HepG2 (cell line): ENCODE data around the gene CMTM2. TPM values are rescaled to one million over a fixed set of nuclear protein-coding genes. Genes with fewer than 3 reads are reported as not detected.

Experiments used
- DR1 ChIP-seq: sonication (generic); formaldehyde crosslinking; IDR thresholded peaks from 2 replicates; pipeline ENCODE4 v1.8.0; 2021; ENCODE audit warnings: mild to moderate bottlenecking, missing genetic modification reagents, inconsistent platforms
- ELF1 ChIP-seq: sonication (generic); formaldehyde crosslinking; IDR thresholded peaks from 2 replicates; pipeline ENCODE4 v1.4.0; 2020; ENCODE audit warnings: missing genetic modification reagents
- GATAD2A ChIP-seq: IDR thresholded peaks from 2 replicates; pipeline ENCODE4 v1.6.1; 2016
- MBNL3 ChIP-seq: fragments of 250-450 bp; sonication (Bioruptor Pico); conservative IDR thresholded peaks from 2 replicates; pipeline ENCODE4 v1.8.0; 2022; ENCODE audit warnings: mild to moderate bottlenecking, inconsistent platforms
- NCOA2 ChIP-seq: sonication (generic); formaldehyde crosslinking; IDR thresholded peaks from 2 replicates; pipeline ENCODE4 v1.8.0; 2022; ENCODE audit warnings: inconsistent platforms
- SATB2 ChIP-seq: sonication (generic); formaldehyde crosslinking; IDR thresholded peaks from 2 replicates; pipeline ENCODE4 v1.5.0; 2020; ENCODE audit warnings: missing genetic modification reagents
- ZBTB1 ChIP-seq: sonication (generic); formaldehyde crosslinking; IDR thresholded peaks from 2 replicates; pipeline ENCODE4 v1.4.0; 2020; ENCODE audit warnings: missing genetic modification reagents, borderline replicate concordance
- ZEB1 ChIP-seq: IDR thresholded peaks from 2 replicates; pipeline ENCODE4 v1.6.1; 2012; ENCODE audit warnings: mild to moderate bottlenecking, low read depth, inconsistent platforms; ENCODE audit not compliant: insufficient replicate concordance
- ZNF572 ChIP-seq: sonication (generic); formaldehyde crosslinking; IDR thresholded peaks from 2 replicates; pipeline ENCODE4 v1.5.1; 2020; ENCODE audit warnings: mild to moderate bottlenecking, missing genetic modification reagents
- ZNF879 ChIP-seq: sonication (generic); formaldehyde crosslinking; IDR thresholded peaks from 2 replicates; pipeline ENCODE4 v1.8.1; 2023; ENCODE audit warnings: missing genetic modification reagents
- polyA plus RNA-seq, 8 experiments: library from polyadenylated mRNA; depleted of rRNA in 3 of 8; stranded (reverse) in 7 of 8; unstranded in 1 of 8; fragments of >200 nt; fragmentation: Illumina TruSeq in 4 of 8; extraction: Trizol in 4 of 8; gene quantifications; 2 replicates each; pipeline versions ENCODE4 v1.2.1 to v1.2.3, GENCODE V29; 2011 to 2016; ENCODE audit warnings: low read depth in 4 of 8, missing spikeins in 1 of 8, mixed read lengths in 1 of 8; ENCODE audit not compliant: insufficient read depth in 1 of 8
- total RNA-seq, 5 experiments: library from RNA; depleted of rRNA; stranded (reverse); fragments of >200 nt; fragmentation: Illumina TruSeq; extraction: Trizol; gene quantifications; 2 replicates each; pipeline ENCODE4 v1.2.3, GENCODE V29; 2016; ENCODE audit warnings: low read depth in 1 of 5
- TF ChIP-seq, protein P1 (sequence below): sonication (generic); formaldehyde crosslinking; IDR thresholded peaks from 2 replicates; pipeline ENCODE4 v1.4.0; 2020; ENCODE audit warnings: missing genetic modification reagents
- TF ChIP-seq, protein P2 (sequence below): sonication (generic); formaldehyde crosslinking; IDR thresholded peaks from 2 replicates; pipeline ENCODE4 v1.5.1; 2020; ENCODE audit warnings: mild to moderate bottlenecking, missing genetic modification reagents, borderline replicate concordance
- TF ChIP-seq, protein P3 (sequence below): sonication (generic); formaldehyde crosslinking; IDR thresholded peaks from 2 replicates; pipeline ENCODE4 v1.4.0; 2020; ENCODE audit warnings: mild to moderate bottlenecking, missing genetic modification reagents
- TF ChIP-seq, protein P4 (sequence below): sonication (generic); formaldehyde crosslinking; IDR thresholded peaks from 2 replicates; pipeline ENCODE4 v1.4.0; 2020; ENCODE audit warnings: low read depth, mild to moderate bottlenecking, missing genetic modification reagents

The CMTM2 gene
- total and polyA plus RNA-seq, 2 of the 13 experiments (the other 11 are each of a cell fraction or from before 2014, with no cell fraction given), result not detected

GRCh38 chr16:66549284-66550131 is 29.8 kb upstream of the CMTM2 start, which contains the start of gene TK2 (continued):
- TF ChIP-seq, protein P1, sequence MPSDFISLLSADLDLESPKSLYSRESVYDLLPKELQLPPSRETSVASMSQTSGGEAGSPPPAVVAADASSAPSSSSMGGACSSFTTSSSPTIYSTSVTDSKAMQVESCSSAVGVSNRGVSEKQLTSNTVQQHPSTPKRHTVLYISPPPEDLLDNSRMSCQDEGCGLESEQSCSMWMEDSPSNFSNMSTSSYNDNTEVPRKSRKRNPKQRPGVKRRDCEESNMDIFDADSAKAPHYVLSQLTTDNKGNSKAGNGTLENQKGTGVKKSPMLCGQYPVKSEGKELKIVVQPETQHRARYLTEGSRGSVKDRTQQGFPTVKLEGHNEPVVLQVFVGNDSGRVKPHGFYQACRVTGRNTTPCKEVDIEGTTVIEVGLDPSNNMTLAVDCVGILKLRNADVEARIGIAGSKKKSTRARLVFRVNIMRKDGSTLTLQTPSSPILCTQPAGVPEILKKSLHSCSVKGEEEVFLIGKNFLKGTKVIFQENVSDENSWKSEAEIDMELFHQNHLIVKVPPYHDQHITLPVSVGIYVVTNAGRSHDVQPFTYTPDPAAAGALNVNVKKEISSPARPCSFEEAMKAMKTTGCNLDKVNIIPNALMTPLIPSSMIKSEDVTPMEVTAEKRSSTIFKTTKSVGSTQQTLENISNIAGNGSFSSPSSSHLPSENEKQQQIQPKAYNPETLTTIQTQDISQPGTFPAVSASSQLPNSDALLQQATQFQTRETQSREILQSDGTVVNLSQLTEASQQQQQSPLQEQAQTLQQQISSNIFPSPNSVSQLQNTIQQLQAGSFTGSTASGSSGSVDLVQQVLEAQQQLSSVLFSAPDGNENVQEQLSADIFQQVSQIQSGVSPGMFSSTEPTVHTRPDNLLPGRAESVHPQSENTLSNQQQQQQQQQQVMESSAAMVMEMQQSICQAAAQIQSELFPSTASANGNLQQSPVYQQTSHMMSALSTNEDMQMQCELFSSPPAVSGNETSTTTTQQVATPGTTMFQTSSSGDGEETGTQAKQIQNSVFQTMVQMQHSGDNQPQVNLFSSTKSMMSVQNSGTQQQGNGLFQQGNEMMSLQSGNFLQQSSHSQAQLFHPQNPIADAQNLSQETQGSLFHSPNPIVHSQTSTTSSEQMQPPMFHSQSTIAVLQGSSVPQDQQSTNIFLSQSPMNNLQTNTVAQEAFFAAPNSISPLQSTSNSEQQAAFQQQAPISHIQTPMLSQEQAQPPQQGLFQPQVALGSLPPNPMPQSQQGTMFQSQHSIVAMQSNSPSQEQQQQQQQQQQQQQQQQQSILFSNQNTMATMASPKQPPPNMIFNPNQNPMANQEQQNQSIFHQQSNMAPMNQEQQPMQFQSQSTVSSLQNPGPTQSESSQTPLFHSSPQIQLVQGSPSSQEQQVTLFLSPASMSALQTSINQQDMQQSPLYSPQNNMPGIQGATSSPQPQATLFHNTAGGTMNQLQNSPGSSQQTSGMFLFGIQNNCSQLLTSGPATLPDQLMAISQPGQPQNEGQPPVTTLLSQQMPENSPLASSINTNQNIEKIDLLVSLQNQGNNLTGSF, result peak; percentile 67; the same call in 1 of the 2 replicates
- TF ChIP-seq ZEB1 (no peak), MBNL3 (CRISPR knock-in tag) (no peak), ZNF572 (0 out of 2 replicates have a peak, but pooled peaks have one; percentile 78), NCOA2 (0 out of 2 replicates have a peak, but pooled peaks have one; percentile 10), ELF1 (peak; percentile 44), DR1 (CRISPR knock-in tag) (peak; percentile 61; the same call in 1 of the 2 replicates), SATB2 (CRISPR knock-in tag) (0 out of 2 replicates have a peak, but pooled peaks have one; percentile 17), ZBTB1 (CRISPR knock-in tag) (no peak), ZNF879 (no peak), GATAD2A (CRISPR knock-in tag) (0 out of 2 replicates have a peak, but pooled peaks have one; percentile 12)
- TF ChIP-seq, protein P2, sequence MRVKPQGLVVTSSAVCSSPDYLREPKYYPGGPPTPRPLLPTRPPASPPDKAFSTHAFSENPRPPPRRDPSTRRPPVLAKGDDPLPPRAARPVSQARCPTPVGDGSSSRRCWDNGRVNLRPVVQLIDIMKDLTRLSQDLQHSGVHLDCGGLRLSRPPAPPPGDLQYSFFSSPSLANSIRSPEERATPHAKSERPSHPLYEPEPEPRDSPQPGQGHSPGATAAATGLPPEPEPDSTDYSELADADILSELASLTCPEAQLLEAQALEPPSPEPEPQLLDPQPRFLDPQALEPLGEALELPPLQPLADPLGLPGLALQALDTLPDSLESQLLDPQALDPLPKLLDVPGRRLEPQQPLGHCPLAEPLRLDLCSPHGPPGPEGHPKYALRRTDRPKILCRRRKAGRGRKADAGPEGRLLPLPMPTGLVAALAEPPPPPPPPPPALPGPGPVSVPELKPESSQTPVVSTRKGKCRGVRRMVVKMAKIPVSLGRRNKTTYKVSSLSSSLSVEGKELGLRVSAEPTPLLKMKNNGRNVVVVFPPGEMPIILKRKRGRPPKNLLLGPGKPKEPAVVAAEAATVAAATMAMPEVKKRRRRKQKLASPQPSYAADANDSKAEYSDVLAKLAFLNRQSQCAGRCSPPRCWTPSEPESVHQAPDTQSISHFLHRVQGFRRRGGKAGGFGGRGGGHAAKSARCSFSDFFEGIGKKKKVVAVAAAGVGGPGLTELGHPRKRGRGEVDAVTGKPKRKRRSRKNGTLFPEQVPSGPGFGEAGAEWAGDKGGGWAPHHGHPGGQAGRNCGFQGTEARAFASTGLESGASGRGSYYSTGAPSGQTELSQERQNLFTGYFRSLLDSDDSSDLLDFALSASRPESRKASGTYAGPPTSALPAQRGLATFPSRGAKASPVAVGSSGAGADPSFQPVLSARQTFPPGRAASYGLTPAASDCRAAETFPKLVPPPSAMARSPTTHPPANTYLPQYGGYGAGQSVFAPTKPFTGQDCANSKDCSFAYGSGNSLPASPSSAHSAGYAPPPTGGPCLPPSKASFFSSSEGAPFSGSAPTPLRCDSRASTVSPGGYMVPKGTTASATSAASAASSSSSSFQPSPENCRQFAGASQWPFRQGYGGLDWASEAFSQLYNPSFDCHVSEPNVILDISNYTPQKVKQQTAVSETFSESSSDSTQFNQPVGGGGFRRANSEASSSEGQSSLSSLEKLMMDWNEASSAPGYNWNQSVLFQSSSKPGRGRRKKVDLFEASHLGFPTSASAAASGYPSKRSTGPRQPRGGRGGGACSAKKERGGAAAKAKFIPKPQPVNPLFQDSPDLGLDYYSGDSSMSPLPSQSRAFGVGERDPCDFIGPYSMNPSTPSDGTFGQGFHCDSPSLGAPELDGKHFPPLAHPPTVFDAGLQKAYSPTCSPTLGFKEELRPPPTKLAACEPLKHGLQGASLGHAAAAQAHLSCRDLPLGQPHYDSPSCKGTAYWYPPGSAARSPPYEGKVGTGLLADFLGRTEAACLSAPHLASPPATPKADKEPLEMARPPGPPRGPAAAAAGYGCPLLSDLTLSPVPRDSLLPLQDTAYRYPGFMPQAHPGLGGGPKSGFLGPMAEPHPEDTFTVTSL (CRISPR knock-in tag), result 0 out of 2 replicates have a peak, but pooled peaks have one; percentile 38
- TF ChIP-seq, protein P3, sequence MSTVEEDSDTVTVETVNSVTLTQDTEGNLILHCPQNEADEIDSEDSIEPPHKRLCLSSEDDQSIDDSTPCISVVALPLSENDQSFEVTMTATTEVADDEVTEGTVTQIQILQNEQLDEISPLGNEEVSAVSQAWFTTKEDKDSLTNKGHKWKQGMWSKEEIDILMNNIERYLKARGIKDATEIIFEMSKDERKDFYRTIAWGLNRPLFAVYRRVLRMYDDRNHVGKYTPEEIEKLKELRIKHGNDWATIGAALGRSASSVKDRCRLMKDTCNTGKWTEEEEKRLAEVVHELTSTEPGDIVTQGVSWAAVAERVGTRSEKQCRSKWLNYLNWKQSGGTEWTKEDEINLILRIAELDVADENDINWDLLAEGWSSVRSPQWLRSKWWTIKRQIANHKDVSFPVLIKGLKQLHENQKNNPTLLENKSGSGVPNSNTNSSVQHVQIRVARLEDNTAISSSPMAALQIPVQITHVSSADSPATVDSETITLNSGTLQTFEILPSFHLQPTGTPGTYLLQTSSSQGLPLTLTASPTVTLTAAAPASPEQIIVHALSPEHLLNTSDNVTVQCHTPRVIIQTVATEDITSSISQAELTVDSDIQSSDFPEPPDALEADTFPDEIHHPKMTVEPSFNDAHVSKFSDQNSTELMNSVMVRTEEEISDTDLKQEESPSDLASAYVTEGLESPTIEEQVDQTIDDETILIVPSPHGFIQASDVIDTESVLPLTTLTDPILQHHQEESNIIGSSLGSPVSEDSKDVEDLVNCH (CRISPR knock-in tag), result 0 out of 2 replicates have a peak, but pooled peaks have one; percentile 50
- TF ChIP-seq, protein P4, sequence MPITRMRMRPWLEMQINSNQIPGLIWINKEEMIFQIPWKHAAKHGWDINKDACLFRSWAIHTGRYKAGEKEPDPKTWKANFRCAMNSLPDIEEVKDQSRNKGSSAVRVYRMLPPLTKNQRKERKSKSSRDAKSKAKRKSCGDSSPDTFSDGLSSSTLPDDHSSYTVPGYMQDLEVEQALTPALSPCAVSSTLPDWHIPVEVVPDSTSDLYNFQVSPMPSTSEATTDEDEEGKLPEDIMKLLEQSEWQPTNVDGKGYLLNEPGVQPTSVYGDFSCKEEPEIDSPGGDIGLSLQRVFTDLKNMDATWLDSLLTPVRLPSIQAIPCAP (CRISPR knock-in tag), result no peak
